GM19395 (cell line): ENCODE measurements around the gene SLC25A25.
"Not testable (repeated sequence)": the region's sequence is repeated elsewhere in the genome, so short reads cannot be mapped to it uniquely, and the experiment has no call there.

Experiments used
- ATAC-seq: cut with Tn5 transposase; IDR thresholded peaks from one replicate; pipeline ENCODE4 v1.9.1; 2021; ENCODE audit warnings: mild to moderate bottlenecking, moderate library complexity; ENCODE audit not compliant: unreplicated experiment

SLC25A25 gene

DNA sequence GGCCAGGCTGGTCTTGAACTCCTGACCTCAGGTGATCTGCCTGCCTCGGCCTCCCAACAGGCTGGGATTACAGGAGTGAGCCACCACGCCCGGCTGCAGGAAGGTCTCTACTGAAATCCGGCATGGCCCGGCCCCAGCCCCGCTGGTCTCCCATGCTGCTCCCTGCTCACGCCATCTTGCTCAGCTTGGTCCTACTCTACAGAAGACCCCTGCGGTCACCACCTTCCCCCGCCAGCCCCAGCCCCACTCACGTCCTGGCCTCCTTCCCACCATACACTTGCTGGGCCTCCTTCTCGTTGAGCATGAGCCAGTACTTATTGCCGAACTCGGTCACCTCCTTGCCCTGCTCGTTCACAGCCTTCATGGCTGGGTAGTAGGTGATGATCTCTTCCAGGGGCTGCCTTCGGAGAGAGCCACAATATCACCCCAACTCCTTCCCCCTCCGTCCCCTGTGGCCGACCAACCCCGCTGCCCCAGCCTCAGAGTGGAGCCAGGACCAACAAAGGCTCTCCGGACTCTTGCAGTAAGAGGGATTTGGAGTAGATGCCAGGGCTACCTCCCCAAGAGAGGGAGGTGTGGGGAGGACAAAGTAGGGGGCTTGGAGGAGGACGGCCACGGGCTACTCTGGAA lies 55.5 kb downstream of the SLC25A25 start:
- ATAC-seq, result no peak

DNA sequence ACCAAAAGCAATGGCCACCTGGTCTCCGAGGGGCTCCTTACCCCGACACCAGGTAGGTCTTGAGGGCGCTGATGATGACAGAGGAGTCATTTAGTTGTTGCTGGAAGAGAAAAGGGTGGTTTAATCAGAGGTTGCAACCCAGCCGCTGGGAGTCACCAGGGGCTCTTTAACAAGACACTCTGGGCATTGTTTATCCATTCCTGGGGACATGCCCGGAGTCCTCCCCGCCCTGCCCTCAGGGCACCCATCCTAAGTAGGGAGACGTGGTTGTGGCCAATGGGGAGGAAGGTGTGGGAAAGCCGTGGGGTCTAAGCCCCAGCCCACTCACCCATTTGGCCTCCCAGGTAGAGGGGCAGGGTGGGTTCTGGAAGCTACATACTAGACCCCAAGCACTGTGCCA lies 56.4 kb downstream of the SLC25A25 start:
- no peak for ATAC-seq

DNA sequence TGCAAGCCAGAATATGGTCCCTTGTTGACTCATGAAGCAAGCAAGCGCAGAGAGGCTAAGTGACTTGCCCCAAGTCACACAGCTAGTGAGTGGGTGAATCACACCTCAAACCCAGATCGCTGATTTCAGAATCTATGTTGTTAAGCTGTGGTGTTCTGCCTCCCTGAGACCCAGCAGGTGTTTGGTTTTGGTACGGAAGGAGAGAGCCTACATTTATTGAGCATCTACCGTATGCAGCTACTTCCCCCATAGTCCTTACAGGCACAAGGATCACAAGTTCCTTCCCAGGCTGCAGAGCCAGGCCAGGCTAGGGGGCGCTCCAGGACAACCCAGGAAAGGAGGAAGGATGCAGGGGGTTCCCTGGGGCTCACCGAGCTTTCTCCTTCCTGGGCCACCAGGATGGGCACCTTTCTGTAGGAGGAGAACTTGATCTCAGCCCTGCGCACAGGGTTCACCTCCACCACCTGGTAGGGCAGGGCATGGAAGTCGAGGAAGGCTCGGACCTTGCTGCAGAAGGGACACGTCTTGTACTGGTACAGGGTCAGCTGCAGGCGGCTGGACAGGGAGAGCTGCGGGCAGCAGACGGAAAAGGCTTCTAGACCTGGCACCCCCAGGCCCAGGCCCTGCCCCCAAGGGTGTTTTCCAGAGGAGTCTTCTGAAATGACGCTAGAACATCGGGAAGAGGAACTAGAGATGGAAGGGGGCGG lies 57.0 kb downstream of the SLC25A25 start:
- no peak for ATAC-seq

DNA sequence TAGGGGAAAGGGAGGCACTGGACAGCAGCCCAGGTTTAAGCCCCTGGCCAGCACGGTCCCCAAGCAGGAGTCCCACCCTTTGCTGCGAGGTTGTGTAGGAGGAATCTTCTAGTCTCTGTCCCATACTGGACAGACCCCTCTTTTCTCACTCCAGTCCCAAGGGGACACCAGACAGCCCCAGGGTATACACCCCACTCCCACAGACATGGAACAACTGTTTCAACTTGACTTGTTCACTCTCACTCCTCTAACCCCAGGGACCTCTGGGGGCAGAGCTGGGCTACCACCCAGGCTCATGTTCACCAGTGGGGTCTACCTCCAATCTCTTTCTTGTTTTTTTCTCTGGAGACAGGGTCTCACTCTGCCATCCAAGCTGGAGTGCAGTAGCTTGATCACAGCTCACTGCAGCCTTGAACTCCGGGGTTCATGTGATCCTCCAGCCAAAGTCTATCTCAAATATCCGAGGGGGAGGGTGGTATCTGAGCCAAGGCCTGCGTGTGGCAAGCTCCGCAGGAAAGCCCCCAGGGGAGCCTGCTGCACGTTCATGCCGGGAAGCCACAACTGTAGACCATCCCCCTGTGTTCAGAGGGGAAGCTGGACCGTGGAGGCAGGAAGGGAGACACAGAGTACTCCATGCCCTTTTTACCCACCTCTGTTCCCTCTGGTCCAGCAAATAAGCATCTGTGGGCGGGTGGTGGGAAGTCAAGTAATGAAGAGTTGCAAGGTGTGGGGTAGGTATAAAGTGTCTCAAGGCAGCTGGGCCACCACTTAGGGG lies 57.7 kb downstream of the SLC25A25 start:
- no peak for ATAC-seq

DNA sequence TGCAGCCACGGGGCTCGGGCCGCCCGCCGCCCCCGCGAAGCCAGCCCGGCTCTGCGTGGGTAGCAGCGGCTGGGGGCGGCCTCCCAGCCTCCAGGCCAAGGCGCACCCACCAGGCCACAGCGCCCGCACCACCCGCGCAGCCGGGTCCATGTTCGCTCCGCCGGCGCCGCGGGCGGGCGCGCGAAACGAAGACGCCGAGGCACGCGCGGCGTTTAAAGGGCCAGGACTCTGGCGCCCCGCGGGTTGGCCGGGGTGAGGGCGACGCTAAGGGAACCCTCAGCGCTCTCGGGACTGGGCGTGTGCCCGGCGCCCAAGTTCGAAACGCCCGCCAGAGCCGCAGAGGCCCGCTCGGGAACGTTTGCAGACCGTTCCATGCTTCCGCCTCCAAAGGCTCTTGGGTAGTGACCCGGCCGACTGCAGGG lies 59.5 kb downstream of the SLC25A25 start, which contains the start of gene PTGES2:
Gene PTGES2 (minus strand): TSS at position 162 of the 422 bp plus-strand sequence. CDS start 12 bp downstream, at position 150.
- ATAC-seq, result peak; percentile 56

DNA sequence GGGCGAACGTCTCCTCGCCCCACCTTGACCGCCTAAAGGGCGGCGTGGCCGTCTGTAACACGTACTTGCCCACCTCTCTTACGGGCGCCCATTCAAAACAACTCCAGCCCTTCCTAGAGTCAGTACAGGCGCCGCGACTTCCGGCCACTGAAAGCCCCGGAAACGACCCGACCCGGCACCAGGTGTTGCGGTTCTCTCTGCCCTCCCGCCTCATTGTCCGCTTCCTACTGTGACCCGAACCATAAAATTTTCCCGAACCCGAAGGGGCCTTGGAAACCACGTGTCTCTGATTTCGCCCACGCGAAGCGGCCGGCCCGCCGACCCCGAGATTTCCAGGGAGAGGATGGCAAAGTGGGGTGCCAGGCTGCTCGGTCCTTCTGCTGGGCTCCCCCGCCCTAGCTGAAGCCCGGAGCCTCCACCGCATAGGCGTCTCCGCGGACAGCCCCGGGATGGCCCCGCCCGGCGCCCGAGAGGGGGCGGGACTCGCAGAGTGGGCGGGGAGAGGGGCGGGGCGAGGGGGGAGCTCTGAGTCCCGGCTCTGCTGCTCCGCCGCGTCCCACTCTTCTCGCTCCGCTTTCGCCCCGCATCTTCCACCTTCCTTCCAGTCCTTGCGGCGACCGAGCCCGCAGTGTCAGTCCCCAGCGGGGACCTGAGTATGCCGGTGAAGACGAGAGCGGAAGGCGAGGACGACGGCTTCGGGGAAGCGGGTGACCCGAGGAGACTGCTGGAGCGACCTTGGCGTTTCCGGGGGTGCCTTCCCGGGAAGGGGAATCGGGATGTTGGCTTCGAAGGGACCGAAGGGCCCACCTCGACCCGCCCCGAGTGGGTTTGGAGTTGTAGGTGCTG lies 60.2 kb downstream of the SLC25A25 start:
- ATAC-seq, result peak; percentile 72

DNA sequence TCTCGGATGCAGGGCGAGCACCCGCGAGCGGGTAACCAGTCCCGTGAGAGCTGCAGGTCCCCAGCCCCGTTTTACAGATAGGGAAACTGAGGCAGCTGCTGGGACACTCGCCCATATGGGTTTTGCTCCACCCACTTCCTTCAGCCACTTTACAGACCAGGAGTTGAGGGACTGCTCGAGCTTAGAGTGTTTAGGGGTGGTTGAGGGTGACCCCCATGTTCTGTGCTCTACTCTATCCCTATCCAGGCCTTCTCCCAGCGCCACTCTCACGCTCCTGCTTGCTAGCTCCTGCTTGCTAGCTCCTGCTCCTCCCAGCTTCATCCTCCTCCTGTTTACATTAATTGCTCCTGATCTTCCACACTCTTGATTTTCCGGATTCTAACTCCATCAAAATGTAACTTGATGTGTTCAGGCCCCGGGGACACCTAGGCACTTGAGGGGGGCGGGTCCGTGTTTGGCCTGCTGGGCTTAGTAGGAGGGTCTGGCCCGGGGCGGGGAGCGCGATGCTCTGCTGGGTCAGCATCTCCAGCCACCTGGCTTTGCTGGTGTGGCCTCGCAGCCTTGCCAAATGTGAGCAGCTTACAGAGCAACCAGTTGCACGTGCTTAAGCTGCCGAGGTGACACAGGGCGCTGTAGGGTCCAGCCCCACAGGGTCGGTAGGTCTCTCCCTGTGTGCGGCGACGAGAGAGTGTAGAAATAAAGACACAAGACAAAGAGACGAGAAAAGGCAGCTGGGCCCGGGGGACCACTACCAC lies 61.0 kb downstream of the SLC25A25 start:
- ATAC-seq, result no peak

DNA sequence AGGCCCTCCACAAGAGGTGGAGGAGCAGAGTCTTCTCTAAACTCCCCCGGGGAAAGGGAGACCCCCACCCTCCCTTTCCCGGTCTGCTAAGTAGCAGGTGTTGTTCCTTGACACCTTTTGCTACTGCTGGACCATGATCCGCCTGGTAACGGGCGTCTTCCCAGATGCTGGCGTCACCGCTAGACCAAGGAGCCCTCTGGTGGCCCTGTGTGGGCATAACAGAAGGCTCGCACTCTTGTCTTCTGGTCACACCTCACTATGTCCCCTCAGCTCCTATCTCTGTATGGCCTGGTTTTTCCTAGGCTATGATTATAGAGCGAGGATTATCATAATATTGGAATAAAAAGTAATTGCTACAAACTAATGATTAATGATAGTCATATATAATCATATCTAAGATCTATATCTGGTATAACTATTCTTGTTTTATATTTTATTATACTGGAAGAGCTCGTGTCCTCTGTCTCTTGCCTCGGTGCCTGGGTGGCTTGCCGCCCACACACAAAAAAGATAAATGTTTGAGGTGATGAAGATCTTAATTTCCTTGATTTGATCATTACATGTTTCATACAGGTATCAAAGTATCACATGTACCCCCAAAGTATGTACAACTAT lies 62.1 kb downstream of the SLC25A25 start:
- not testable (repeated sequence) for ATAC-seq

DNA sequence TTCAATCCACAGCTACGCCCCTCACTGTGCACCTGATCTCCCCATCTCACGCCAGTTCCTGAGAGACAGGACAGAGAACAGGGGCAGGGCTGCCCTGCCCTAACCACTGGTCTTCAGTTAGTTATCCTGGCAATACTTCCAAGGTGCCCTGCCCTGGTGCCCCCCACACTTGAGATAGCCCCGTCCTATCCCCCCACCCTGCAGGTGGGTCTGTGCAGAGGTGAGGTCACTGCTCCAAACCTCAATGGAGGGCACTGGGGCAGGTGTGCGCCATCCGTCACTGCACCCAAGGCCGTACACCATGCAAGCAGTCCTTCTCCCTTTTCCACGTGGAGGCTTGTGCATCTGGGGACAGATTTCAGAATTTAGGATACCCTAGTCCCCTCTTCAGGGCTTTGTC lies 62.6 kb downstream of the SLC25A25 start:
- ATAC-seq, result not testable (repeated sequence)

DNA sequence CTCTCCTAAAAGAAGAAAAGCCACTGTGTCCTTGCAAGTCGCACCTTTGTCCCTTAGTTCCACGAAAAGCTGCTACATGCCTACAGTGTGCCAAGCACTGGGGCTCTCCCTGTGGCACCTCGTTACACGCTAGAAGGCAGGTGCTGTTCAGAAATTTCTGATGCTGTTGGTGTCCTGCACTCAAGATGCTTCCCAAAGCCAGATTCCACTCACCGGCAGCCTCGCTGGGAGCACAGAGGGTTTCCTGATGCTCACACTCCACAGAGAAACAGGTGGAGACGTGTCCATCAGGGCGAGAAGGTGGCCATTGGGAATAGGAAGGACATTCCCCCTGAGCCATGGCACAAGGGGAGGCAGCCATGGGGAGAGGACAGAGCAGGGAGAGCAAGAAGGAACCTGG lies 63.3 kb downstream of the SLC25A25 start:
- not testable (repeated sequence) for ATAC-seq

DNA sequence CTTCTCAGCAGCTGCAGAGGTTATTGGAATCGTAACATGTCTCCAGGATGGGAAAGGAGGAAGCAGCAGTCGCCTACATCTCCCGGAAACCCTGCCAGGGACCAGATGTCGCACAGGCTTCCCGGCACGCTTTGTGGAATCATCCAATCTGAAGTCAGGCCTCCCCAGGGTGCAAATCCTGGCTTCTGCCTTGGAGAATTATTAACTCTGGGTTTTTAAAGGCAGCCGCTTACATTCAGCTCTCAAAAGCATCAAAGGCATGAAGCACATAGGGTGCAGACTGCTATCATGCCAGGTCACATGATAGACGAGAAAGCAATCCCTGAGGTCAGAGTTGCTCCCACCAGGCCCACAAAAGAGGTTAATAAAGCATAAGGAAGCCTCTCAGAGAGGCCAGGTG lies 64.1 kb downstream of the SLC25A25 start:
- not testable (repeated sequence) for ATAC-seq

DNA sequence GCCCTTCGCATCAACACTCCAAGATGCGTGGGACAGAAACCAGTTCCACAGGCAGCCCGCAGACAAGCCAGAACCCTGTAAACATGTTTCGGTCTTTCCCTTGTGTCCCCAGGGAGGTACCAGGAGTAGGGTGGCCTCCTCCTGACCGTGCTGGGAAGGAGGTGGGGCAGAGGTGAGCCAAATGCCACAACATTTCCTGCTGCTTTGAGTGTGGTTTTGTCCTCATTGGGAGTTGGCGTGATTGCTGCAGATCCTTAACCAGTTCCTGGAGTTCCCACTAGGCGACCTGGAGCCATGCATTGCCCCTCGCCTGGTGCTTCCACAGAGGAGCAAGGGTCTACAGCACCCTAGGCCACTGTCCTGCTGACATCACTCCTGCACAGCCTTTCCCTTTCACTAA lies 67.5 kb downstream of the SLC25A25 start:
- not testable (repeated sequence) for ATAC-seq

DNA sequence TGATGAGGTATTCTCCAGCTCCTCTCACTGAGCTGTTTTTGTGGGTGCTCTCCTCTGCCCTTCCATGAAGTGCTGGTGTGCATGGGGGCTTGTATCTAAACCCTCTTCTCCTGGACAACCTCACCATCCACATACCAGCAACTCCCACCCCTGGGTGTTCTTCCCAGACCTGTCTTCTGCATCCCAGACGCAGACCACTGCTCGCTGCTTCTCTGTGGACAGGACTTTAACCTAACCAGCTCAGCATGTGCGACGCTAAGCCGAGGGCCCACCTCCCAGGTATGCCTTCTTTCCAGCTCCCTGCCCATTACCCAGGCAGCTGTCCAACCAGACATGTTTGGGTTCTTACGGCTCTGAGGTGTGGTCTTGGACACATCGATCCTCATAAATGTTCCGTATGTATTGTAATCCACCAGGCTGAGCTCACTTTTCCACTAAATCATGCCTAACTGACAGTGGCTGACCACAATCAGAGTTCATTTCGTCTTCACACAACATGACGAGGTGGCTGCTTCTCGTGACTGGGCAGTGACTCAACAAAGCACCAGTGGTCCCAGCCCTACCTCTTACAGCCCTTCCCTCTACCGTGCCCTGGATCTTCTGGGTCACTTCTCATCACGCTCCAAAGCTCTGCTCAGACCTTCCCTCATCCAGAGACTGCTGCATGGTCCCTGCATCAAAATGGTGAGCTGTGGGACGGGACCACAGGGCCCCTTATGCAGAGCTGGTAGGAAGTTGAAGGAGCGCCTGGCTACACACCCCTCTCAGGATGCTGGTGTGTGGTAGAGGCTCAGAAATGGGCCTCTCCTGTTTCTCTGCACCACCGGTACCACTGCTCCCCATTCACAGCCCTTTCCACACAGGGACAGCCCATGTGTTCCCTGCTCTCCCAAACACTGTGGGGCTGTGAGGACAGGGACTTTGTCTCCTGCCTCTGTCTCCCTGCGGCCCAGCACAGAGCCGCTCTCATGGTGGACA lies 69.1 kb downstream of the SLC25A25 start:
- no peak for ATAC-seq

DNA sequence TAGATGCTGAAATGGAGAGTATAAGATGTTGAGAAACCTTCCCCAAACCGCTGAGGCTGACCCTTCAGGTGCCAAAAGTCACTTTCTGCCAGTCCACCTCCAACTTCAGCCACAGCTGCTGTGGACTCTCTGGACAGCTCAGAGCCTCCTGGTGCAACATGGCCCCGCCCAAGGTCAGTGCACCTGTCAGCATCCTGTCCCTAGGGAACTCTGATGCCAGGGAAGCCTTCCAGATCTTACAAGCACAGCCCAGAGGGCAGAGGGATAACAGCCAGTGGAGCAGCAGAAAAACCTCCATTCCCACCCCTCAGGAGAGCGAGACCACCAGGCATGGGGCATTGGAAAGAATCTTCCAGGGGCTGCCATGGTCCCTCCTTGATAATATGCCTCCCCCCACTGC lies 70.0 kb downstream of the SLC25A25 start:
- no peak for ATAC-seq

DNA sequence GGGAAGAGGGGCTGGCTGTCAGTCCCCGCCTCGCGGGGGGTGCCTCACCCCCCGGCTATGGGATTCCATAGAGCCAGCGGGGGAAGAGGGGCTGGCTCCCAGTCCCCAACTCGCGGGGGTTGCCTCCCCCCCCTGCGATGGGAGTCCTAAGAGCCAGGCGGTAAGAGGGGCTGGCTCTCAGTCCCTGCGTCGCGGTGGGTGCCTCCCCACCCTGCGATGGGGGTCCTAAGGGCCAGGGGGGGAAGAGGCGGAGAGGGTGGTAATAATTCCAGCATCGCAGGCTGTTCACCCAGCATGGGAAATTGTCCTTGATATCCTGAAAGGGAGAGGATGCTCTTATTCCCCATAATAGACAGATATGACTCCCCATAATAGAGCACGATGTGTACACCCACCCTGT lies 71.6 kb downstream of the SLC25A25 start:
- ATAC-seq, result no peak

DNA sequence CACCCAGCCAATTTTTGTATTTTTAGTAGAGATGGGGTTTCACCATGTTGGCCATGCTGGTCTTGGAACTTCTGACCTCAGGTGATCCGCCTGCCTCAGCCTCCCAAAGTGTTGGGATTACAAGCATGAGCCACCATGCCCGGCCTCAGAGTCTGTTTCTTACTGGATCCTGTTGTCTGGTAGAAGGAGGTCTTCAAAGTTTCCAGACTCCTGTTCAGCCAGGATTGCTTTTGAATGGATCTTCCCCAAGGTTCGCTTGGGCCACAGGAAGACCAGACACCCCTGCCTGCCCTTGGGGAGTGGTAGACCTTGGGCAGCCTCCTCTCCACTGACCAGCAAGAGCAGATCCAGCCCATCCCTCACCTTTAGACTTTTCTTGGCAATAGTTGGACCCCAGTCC lies 73.6 kb downstream of the SLC25A25 start:
- ATAC-seq, result no peak

DNA sequence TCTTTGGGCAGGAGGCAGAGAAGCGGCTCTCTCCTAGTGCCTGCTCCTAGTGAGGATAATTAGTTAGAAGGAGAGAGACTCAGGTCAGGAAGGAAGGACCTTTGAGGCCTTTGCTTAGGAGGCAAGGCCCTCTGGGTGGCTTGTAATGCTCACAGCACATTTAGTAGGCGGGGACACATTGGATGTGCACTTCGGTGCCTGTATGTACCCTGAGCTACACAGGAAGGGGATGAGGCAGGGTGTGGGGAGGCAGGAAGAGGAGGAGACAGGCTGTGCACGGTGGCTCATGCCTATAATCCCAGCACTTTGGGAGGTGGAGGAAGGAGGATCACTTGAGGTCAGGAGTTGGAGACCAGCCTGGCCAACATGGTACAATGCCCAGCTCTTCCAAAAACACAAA lies 74.0 kb downstream of the SLC25A25 start:
- ATAC-seq, result no peak

DNA sequence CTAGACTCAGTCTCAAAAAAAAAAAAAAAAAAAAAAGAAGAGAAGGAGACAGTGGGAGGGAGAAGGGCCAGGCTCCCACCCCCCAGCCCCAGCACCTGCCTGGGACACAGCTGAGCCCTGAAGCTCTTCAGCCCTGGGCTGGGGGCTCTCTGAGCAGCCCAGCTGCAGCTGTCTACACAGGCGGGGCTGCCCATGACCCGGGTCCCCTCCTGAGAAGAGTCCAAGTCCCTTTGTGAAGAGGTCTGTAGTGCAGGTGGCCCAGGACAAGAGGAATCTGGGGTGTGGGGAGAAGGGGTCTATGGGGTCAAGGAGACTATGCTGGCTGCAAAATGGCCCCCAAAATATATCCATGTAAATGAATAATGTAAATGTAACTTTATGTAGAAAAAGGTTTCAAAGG lies 74.6 kb downstream of the SLC25A25 start:
- ATAC-seq, result no peak
